Endothelial cell of umbilical vein (primary cell): ENCODE measurements around the gene NHP2. TPM values are rescaled to one million over a fixed set of nuclear protein-coding genes. Genes with fewer than 3 reads are reported as not detected.

Source experiments
- BruUV-seq: library from RNA; stranded (reverse); fragments of 400-500 nt; replicated peaks from 2 replicates; lab custom pipeline; 2021; lab: Mats Ljungman, UMichigan
- CTCF ChIA-PET: fragments of 300-600, 350-600 bp; sonication (Branson Sonifier 250); formaldehyde crosslinking; loops from one replicate; lab custom pipeline; 2021; ENCODE audit warnings: antibody characterized with exemption, inconsistent platforms; lab: Charles Lee
- POLR2A ChIA-PET: fragments of 300-600, 350-600 bp; sonication (Branson Sonifier 250); formaldehyde crosslinking; loops from one replicate; lab custom pipeline; 2021; ENCODE audit warnings: antibody characterized with exemption, inconsistent platforms; lab: Charles Lee
- DNase-seq: peaks from one replicate; pipeline ENCODE4 v3.0.0-alpha.2; 2011; ENCODE audit warnings: low read depth, low spot score
- FAIRE-seq: peaks from 2 replicates; lab custom pipeline; 2011; peaks lifted over from hg19 to GRCh38; lab: Jason Lieb, UNC
- H2AFZ ChIP-seq: 2 replicates; pipeline ENCODE4 v1.6.0; 2012; ENCODE audit warnings: low read depth, low read length, control low read depth, inconsistent platforms
- H3K27ac ChIP-seq: 2 replicates; pipeline ENCODE4 v1.5.1; 2011; ENCODE audit warnings: low read depth, mild to moderate bottlenecking, control low read depth, low read length, moderate library complexity; ENCODE audit not compliant: insufficient read depth
- H3K27me3 ChIP-seq, 2 experiments: 2 replicates each; pipeline versions ENCODE4 v1.6.0 to v1.6.1; 2011; ENCODE audit warnings: low read length in 2 of 2, mixed read lengths in 1 of 2; ENCODE audit not compliant: control insufficient read depth in 2 of 2, insufficient read depth in 2 of 2
- H3K36me3 ChIP-seq, 2 experiments: 2 replicates in 1 of 2; 3 replicates in 1 of 2; pipeline ENCODE4 v1.5.1; 2011; ENCODE audit warnings: low read length in 2 of 2, mild to moderate bottlenecking in 1 of 2, moderate library complexity in 1 of 2; ENCODE audit not compliant: control insufficient read depth in 2 of 2, insufficient read depth in 2 of 2; ENCODE audit errors: extremely low read depth in 1 of 2
- H3K4me1 ChIP-seq: 3 replicates; pipeline ENCODE4 v1.5.1; 2011; ENCODE audit warnings: mild to moderate bottlenecking, low read length; ENCODE audit not compliant: control insufficient read depth, insufficient read depth; ENCODE audit errors: extremely low read depth
- H3K4me2 ChIP-seq: 2 replicates; pipeline ENCODE4 v1.6.1; 2011; ENCODE audit warnings: low read length, control low read depth, mixed read lengths; ENCODE audit not compliant: insufficient read depth
- H3K4me3 ChIP-seq, 3 experiments: fragments of 200-600 bp in 1 of 3; sonication (generic), shearing (Covaris generic) in 1 of 3; replicated peaks in 1 of 3; 2 replicates each; pipeline ENCODE4 v1.5.1; 2011 to 2016; ENCODE audit warnings: control low read depth in 3 of 3, low read length in 3 of 3, mild to moderate bottlenecking in 2 of 3, inconsistent platforms in 1 of 3, low read depth in 1 of 3, moderate library complexity in 1 of 3; ENCODE audit not compliant: insufficient read depth in 1 of 3
- H3K79me2 ChIP-seq: 2 replicates; pipeline ENCODE4 v1.6.0; 2012; ENCODE audit warnings: low read length, inconsistent platforms; ENCODE audit not compliant: control insufficient read depth, insufficient read depth
- H3K9ac ChIP-seq: replicated peaks from 2 replicates; pipeline ENCODE3; 2011; ENCODE audit warnings: low read length, control low read depth; ENCODE audit not compliant: insufficient read depth; ENCODE audit errors: extremely low read depth
- H3K9me1 ChIP-seq: replicated peaks from 3 replicates; pipeline ENCODE4 v1.6.0; 2011; ENCODE audit warnings: mild to moderate bottlenecking, low read length; ENCODE audit not compliant: control insufficient read depth, insufficient read depth; ENCODE audit errors: extremely low read depth
- H3K9me3 ChIP-seq: replicated peaks from 2 replicates; pipeline ENCODE4 v1.5.1; 2012; ENCODE audit warnings: low read length, inconsistent platforms; ENCODE audit not compliant: control insufficient read depth, insufficient read depth
- H4K20me1 ChIP-seq: replicated peaks from 2 replicates; pipeline ENCODE3; 2011; ENCODE audit warnings: mild to moderate bottlenecking, low read length; ENCODE audit not compliant: control insufficient read depth, insufficient read depth; ENCODE audit errors: extremely low read depth
- EZH2 ChIP-seq: IDR thresholded peaks from 2 replicates; pipeline ENCODE4 v1.6.1; 2012; ENCODE audit warnings: borderline replicate concordance, low read depth, mild to moderate bottlenecking, moderate library complexity, low read length, inconsistent platforms; ENCODE audit not compliant: severe bottlenecking
- FOS ChIP-seq: IDR thresholded peaks from 2 replicates; pipeline ENCODE4 v1.6.1; 2011; ENCODE audit warnings: mild to moderate bottlenecking, low read length, moderate library complexity, borderline replicate concordance; ENCODE audit not compliant: insufficient read depth
- GATA2 ChIP-seq: IDR thresholded peaks from 2 replicates; pipeline ENCODE4 v1.7.0; 2011; ENCODE audit warnings: low read depth, mild to moderate bottlenecking, moderate library complexity, mixed read lengths, low read length; ENCODE audit not compliant: insufficient read length, insufficient read depth
- JUN ChIP-seq: IDR thresholded peaks from 2 replicates; pipeline ENCODE4 v1.6.1; 2011; ENCODE audit warnings: borderline replicate concordance, low read depth; ENCODE audit not compliant: insufficient read length, insufficient read depth
- MYC ChIP-seq: IDR thresholded peaks from one replicate; pipeline ENCODE4 v1.6.1; 2011; ENCODE audit warnings: mild to moderate bottlenecking, low read depth, low read length
- POLR2A ChIP-seq: IDR thresholded peaks from 2 replicates; pipeline ENCODE4 v1.6.1; 2012; ENCODE audit warnings: low read depth, mild to moderate bottlenecking, control low read depth, low read length
- POLR2AphosphoS5 ChIP-seq: IDR thresholded peaks from 2 replicates; pipeline ENCODE4 v1.6.1; 2012; ENCODE audit warnings: low read depth, mild to moderate bottlenecking, control low read depth, low read length, moderate library complexity; ENCODE audit not compliant: insufficient read depth
- dilution Hi-C: fragments of 300-500 bp; cut with MboI; formaldehyde crosslinking; loops from one replicate; pipeline ENCODE4 v1.15.0; 2019; ENCODE audit warnings: low sequenced_read_pairs; ENCODE audit not compliant: extremely low pct_ligation_motif_present
- intact Hi-C: fragments of 100-400 bp; cut with micrococcal nuclease; formaldehyde crosslinking; loops from one replicate; pipeline ENCODE4 v1.10.0; 2022
- polyA plus RNA-seq, 4 experiments: library from polyadenylated mRNA; depleted of rRNA in 3 of 4; stranded (reverse) in 3 of 4; unstranded in 1 of 4; fragments of >200 nt; gene quantifications; 2 replicates each; pipeline versions ENCODE4 v1.2.1 to v1.2.3, GENCODE V29; 2011 to 2012; ENCODE audit warnings: missing spikeins in 1 of 4
- total RNA-seq: library from RNA; stranded (reverse); gene quantifications from 2 replicates; pipeline ENCODE4 v1.2.3, GENCODE V29; 2021
- TF ChIP-seq, protein P1 (sequence below): IDR thresholded peaks from 2 replicates; pipeline ENCODE4 v1.6.1; 2011; ENCODE audit not compliant: insufficient read depth, insufficient read length
- TF ChIP-seq, protein P2 (sequence below), 2 donors: IDR thresholded peaks; 1 replicate in 1 of 2; 2 replicates in 1 of 2; pipeline ENCODE4 v1.5.1; 2011; ENCODE audit warnings: low read length in 2 of 2, mild to moderate bottlenecking in 2 of 2, moderate library complexity in 2 of 2, control low read depth in 1 of 2, inconsistent platforms in 1 of 2, low read depth in 1 of 2; ENCODE audit not compliant: insufficient read depth in 1 of 2; ENCODE audit errors: extremely low read depth in 1 of 2

NHP2 gene
- total and polyA plus RNA-seq, 2 donors (not counting 3 experiments of a cell fraction or from before 2014, with no cell fraction given): 205 to 220 TPM

DNA sequence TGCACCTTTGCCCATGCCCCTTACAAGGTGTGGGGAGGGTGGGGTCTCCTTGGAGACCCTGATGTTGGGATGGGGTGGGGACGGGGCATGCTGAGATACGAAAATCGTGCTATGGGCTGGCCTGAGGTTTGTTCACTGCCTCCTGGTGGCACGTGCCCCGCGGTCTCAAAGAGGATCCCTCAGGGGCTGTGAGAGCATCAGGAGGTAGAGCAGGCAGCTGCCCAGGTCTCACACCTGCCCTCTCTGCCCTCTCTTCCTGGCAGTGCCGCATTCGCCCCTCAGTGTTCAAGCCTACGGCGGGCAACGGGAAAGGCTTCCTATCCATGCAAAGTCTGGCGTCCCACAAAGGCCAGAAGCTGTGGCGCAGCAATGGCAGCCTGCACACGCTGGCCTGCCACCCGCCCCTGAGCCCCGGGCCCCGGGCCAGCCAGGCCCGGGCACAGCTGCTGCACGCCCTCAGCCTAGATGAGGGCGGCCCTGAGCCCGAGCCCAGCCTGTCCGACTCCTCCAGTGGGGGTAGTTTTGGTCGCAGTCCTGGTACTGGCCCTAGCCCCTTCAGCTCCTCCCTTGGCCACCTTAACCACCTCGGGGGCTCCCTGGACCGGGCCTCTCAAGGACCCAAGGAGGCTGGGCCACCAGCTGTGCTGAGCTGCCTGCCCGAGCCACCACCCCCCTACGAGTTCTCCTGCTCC lies 33.6 kb downstream of the NHP2 start:
- Histone ChIP-seq H3K9ac (no peak overlapping the region), H3K4me1 (peaks cover 41% of the 10 kb centered on the region), H2AFZ (no peak overlapping the region), H3K9me1 (no peaks in the 10 kb centered on the region), H3K36me3 (peaks cover 0 to 21% of the 10 kb centered on the region in 2 experiments), H3K9me3 (no peaks in the 10 kb centered on the region), H3K4me3 (no peak overlapping the region), H3K27me3 (no peaks in the 10 kb centered on the region), H3K79me2 (peaks cover 6% of the 10 kb centered on the region), H4K20me1 (no peaks in the 10 kb centered on the region), H3K4me2 (no peak overlapping the region), H3K27ac (no peak overlapping the region)
- no peak for DNase-seq
- no peak for FAIRE-seq
- TF ChIP-seq POLR2AphosphoS5 (no peak), MYC (no peak), JUN (no peak), POLR2A (no peak), EZH2 (no peak), FOS (no peak), GATA2 (no peak)
- TF ChIP-seq, protein P1, sequence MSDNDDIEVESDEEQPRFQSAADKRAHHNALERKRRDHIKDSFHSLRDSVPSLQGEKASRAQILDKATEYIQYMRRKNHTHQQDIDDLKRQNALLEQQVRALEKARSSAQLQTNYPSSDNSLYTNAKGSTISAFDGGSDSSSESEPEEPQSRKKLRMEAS: no peak
- TF ChIP-seq, protein P2, sequence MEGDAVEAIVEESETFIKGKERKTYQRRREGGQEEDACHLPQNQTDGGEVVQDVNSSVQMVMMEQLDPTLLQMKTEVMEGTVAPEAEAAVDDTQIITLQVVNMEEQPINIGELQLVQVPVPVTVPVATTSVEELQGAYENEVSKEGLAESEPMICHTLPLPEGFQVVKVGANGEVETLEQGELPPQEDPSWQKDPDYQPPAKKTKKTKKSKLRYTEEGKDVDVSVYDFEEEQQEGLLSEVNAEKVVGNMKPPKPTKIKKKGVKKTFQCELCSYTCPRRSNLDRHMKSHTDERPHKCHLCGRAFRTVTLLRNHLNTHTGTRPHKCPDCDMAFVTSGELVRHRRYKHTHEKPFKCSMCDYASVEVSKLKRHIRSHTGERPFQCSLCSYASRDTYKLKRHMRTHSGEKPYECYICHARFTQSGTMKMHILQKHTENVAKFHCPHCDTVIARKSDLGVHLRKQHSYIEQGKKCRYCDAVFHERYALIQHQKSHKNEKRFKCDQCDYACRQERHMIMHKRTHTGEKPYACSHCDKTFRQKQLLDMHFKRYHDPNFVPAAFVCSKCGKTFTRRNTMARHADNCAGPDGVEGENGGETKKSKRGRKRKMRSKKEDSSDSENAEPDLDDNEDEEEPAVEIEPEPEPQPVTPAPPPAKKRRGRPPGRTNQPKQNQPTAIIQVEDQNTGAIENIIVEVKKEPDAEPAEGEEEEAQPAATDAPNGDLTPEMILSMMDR (IDR thresholded peaks at IDR 0.05; ENCODE audit: extremely low read depth in 1 of 2, insufficient read depth in 1 of 2, low read depth in 1 of 2, low read length in 2 of 2): no peak
- POLR2A ChIA-PET: no interaction called here
- no TSS peak for BruUV-seq
- CTCF ChIA-PET: interaction anchor here (0.9 to 1.6 kb wide), 8 partner anchors 10 to 45 kb away, joined by 3 to 14 read pairs (median 3); no protein-coding TSS in a partner anchor
- intact Hi-C loops (loop anchor here (10.0 kb wide), 1 partner anchor 625 kb away; the partner anchor contains the start of gene PDLIM7), dilution Hi-C loops (no loop called here)
